Activated naive CD4-positive, alpha-beta T cell treated with Interleukin-2 at 50 U/mL for 16 hours (primary cell): ENCODE measurements around the gene EEFSEC.

Experiments
- DNase-seq: peaks from one replicate; pipeline ENCODE4 v3.0.0-alpha.2; 2020

The EEFSEC gene

GRCh38 chr3:128320551-128321340 is 167.5 kb downstream of the EEFSEC start:
- DNase-seq: no peak

- DNase-seq: no peak
These were observed 168.1 kb downstream of the EEFSEC start for GRCh38 chr3:128321418-128321817.

- peak; percentile 41 for DNase-seq
These were observed 169.0 kb downstream of the EEFSEC start for GRCh38 chr3:128322030-128323022.

- no peak for DNase-seq
These were observed 170.2 kb downstream of the EEFSEC start for GRCh38 chr3:128323206-128324081.

- no peak for DNase-seq
These were observed 171.8 kb downstream of the EEFSEC start for GRCh38 chr3:128324911-128325592.

- DNase-seq: no peak
These were observed 173.0 kb downstream of the EEFSEC start for GRCh38 chr3:128326051-128326823.

GRCh38 chr3:128327606-128328031 is 174.3 kb downstream of the EEFSEC start:
- DNase-seq: no peak

- DNase-seq: no peak
These were observed 175.5 kb downstream of the EEFSEC start for GRCh38 chr3:128328546-128329458.

GRCh38 chr3:128329491-128330213 is 176.4 kb downstream of the EEFSEC start:
- DNase-seq: no peak

GRCh38 chr3:128330214-128330842 is 177.0 kb downstream of the EEFSEC start:
- DNase-seq: no peak

GRCh38 chr3:128334086-128334645 is 180.9 kb downstream of the EEFSEC start:
- no peak for DNase-seq

GRCh38 chr3:128334766-128335165 is 181.5 kb downstream of the EEFSEC start:
- no peak for DNase-seq

- no peak for DNase-seq
These were observed 182.5 kb downstream of the EEFSEC start for GRCh38 chr3:128335621-128336296.

GRCh38 chr3:128336337-128337156 is 183.3 kb downstream of the EEFSEC start:
- DNase-seq: no peak

GRCh38 chr3:128337305-128337704 is 184.0 kb downstream of the EEFSEC start:
- no peak for DNase-seq

GRCh38 chr3:128338536-128339330 is 185.5 kb downstream of the EEFSEC start:
- DNase-seq: no peak
